NCI-H1694 treated with DMSO at 0.1 percent for 48 hours (cell line): ENCODE measurements around the gene SRRD.
"Not testable (repeated sequence)": the region's sequence is repeated elsewhere in the genome, so short reads cannot be mapped to it uniquely, and the experiment has no call there.

Source experiments
- DNase-seq: peaks from one replicate; lab custom pipeline; 2025; lab: John Stamatoyannopoulos, UW

Gene SRRD

DNA sequence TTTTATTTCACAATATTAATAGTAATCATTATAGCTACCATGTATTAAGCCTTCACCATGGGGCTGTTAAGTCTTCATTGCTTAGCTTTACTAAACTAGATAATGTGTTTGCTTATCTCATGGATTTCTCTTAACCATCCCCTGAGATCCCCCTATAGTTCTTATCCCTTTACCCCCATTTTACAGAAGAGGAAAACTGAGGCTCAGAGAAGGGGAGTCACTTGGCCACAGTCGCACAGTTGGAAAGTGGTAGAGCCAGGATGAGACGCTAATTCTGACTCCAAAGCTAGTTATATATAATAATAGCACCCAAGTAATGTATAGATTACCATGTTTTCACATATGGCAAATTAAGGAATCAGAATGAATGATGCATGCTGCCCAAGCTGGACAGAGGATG, 38.3 kb downstream of the SRRD start:
- DNase-seq = no peak

DNA sequence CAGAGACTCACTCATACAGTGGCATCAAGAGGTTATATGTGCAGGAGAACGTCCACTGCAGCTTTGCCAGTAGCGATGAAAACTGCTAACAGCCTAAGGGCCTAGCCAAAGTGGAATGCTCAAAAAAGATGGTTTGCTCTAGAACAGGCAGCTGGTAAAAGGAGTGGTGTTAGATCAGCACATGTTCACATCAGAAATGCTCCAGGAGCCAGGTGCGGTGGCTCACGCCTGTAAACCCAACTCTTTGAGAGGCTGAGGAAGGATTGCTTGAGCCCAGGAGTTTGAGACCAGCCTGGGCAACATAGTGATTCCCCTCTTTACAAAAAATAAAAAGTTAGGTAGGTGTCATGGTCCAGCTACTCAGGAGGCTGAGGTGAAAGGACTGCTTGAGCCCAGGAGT, 38.9 kb downstream of the SRRD start:
- DNase-seq = no peak

DNA sequence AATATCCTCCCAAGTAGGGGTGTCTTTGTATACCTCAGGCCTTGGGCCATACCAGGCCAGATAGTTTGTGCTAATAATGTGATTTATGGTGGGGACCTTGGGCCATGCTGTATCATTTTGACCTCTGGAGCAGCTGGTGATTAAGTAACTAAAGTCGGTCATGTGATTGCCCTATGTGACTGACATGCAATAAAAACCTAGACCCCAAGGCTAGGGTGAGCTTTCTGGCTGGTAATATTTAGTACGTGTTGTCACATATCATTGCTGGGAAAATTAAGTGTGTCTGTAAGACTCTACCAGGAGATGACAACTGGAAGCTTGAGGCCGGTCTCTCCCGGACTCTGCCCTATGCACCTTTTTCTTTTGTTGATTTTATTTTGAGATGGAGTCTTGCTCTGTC, 41.2 kb downstream of the SRRD start:
- DNase-seq = no peak

DNA sequence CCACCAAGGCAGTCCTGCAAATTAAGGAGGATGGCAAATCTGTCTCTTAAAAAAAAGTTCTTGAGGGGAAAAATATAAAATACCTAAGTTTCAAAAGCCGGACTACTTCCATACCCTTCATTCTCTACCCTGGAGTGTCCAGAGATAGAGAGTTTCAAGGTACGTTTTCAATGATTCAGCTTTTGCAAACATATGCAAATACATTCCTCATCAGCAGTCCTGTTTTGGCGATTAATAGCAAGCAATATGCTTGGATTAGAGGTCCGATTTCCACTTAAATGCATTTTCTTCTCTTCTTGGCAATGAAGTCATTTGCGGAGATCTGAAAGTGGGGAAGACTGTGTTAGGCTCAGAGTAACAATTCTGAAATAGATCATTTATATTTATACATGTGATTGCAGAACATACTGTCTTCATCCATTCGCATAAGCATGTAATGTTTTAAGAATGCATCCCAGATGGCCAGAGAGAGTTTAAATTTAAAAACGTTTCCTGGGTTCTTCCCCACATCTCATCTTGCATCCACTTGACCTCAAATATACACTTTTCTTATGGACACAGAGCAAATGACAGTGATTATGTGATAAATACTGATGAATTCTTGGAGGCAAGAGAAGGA, 42.4 kb downstream of the SRRD start:
- DNase-seq = no peak

DNA sequence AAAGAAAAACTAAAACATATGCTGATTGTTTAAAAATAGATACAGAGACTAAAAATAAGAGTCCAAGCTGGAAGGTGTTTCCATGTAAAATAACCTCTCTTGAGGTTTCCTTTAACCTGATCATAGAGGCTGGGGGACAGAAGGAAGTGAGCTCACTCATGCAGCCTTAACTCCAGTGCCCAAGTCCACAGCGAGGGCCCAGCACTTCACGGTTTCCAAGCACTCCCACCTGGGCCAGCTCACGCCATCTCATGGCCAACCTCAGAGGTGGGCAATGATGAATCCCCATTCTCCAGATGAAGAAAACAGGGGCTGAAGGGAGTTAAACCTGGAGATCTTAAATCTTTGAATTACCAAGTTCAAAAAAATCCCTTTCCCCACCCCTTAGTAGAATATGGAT, 43.5 kb downstream of the SRRD start:
- no peak for DNase-seq

DNA sequence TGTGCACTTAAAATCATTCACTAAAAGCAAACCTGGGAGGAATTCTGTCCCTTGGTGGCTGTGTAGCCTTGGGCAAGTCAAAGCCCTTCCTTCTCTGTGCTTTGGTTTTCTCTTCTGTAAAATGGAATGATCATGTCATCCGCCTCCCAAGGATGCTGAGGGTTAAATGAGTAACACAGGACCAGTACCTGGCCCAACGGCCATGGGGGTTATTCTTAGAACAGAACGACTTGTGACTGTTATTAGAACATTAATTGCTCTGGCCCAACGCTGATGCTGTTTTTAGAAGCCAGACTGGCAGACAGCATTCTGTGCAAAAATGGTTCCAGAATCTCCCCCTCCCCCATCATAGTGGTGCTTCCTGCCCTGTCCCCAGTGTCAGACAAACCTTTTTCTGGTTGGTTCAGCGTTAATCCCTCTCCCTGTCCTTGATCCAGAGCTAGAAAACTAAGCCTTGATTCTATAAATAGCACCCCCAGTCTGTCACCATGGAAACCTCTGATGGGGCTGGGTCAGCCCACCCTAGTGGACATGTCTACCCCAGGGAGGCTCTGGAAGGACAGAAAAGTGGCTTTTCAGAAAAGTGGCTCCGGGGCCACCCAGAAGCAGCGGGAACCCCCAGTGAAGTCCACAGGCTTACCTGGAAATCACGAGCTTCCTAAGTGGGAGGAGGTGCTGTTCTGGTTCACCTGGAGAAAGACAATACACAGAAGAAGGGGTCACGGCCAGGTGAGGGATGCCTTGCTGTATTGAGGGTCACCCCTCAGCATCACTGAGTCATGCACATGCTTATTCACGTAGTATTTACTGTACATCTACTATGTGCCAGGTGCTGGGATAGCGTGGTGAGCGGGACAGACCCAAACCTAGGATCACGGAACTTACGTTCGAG, 44.1 kb downstream of the SRRD start:
- DNase-seq = no peak

DNA sequence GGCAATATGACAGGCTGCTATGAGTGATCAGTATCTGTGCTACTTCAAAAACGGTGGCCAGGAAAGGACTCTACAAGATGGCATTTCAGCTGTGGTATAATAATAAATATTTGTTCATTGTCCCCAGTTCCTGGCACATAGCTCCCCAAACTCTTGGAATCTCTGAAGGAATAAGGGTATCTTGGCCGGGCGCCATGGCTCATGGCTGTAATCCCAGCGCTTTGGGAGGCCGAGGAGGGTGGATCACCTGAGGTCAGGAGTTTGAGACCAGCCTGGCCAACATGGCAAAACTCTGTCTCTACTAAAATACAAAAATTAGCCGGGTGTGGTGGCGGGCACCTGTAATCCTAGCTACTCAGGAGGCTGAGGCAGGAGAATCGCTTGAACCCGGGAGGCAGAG, 44.8 kb downstream of the SRRD start:
- DNase-seq = not testable (repeated sequence)

DNA sequence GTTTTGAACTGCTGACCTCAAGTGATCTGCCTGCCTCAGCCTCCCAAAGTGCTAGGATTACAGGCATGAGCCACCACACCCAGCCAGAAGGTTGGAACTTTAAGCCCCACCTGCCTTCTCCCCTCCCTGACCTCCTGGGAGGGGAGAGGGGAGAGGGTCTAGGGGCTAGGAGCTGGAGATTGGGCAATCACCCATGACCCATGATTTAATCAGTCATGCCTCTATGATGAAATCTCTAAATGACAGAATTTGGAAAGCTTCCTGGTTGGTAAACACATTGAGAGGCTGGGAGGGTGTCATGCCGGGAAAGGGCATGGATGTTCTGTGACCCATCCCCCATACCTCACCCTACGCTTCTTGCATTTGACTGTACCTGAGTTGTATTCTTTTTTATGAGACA, 45.7 kb downstream of the SRRD start:
- no peak for DNase-seq

DNA sequence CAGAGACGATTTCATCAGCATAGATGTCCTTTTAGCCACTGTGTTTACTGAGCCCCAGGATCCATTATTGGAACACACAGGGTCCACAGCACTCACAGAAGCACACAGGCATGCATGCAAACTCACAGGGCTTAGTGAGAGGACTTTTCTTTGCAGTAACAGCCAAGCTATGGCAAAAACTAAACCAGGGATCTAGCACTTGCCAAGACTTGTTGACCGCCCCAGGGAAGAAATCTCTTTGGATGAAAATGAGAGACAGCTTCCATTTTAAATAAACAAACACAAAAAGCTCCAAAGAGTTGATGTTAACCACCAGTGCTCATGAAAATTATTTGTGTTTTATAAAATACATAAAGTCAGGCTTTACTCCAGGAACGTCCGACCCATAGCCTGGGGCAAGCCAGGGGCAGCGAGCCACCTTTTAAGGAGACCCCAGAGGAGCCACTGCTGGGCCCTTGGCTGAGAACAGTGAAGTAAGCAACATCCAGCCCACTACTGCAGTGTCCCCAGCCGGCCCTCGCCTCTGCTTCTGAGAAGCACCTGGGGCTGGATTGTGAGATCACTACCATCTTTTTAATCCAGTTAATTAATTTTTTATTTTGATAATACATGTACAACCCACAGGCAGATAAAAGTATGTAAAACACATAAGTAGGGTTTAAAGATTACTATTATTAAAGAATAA, 50.6 kb downstream of the SRRD start:
- no peak for DNase-seq

DNA sequence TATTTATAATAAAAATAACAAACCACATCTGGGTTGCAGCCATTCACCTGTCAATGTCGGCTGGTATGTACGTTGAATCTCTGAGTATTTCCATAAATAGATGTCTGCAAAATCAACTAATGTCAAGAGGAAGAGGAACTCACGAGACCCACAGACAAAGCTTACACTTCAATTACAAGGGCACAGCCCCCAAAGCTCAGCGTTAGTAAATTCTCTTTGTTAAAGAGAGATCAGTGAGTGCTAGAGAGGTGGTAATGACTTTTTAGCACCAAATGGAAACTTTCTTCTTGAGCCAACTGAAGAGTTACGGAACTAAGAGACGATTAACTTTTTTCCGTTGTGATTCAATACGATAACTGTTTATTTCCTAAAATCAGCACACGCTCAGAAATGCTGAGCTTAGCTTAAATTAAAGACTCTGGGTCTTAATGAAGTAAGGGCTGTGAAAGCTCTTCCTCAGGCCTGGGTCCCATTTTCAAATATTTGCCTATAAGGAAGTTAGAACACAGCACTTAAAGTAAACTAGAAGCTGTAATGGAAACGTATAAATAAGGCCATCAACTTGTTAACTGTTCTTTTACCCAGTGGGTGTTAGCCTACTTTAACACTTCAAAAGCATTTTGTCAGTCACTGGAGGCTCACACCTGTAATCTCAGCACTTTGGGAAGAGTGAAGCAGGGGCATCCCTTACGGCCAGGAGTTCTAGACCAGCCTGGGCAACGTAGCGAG, 51.4 kb downstream of the SRRD start:
- DNase-seq = no peak

DNA sequence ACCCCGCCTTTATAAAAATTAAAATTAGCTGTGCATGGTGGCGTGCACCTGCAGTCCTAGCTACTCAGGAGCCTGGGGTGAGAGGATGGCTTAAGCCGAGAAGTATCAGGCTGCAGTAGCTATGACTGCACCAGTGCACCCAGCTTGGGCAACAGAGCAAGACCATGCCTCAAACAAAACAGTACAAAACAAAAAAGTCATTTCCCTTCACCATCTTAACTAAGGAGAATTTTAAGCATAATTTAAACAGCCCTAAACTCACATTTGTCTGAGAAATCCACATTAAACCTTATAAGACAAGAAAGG, 51.9 kb downstream of the SRRD start:
- DNase-seq = no peak

DNA sequence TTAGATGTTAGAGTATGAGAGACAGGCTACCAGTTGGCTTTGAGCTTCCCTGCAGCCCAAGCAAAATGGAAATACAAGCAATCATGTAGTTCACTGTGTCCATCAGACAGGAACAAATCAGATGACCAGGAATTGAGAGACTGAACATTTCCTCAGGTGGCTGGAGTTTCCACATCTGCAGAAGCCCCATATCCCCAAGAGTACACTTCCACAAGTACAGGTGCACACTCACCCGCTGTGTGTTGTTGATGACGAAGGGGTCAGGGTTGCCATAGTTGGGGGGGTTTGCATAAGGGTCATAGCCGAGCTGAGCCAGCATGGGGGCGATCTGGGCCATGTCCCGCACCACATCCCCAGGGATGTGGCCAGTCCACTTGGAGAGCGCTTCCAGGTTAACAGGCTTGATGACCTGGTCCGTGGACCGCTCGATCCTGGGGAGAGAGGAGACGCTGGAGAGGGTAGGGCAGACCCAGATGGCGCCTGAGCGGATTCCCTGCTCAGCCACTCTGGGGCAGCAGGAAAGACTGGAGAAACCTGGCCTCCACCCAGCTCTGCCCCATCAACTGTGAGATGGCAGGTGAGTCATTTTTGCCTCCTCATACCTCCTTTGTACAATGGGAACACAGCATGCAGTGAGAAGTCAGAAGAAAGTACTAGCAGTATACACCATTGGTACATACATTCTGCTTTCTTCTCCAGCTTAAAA, 52.5 kb downstream of the SRRD start:
- no peak for DNase-seq

DNA sequence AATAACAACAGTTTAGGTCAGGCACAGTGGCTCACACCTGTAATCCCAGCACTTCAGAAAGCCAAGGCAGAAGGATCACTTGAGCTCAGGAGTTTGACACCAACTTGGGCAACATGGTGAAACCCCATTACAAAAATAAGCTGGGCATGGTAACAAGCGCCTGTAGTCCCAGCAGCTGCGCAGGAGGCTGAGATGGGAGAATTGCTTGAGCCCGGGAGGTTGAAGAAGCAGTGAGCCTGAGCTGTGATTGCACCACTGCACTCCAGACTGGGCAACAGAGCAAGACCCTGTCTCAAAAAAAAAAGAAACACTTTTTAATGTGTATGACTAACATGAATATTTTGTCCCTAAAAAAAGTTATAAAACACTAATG, 53.1 kb downstream of the SRRD start:
- DNase-seq = no peak

DNA sequence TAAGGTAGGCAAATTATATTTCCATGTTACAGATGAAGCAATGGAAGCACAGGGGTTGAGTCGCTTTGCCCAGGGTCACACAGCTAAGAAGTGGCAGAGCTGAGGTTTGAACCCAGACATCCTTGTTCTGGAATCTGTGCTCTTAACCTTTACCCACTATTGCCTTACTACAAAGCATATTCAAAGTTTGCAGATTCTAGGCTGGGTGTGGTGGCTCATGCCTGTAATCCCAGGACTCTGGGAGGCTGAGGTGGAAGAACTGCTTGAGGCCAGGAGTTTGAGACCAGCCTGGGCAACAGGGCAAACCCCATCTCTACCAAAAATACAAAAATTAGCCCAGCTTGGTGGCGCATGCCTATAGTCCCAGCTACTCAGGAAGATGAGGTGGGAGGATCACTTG, 56.4 kb downstream of the SRRD start:
- DNase-seq = no peak

DNA sequence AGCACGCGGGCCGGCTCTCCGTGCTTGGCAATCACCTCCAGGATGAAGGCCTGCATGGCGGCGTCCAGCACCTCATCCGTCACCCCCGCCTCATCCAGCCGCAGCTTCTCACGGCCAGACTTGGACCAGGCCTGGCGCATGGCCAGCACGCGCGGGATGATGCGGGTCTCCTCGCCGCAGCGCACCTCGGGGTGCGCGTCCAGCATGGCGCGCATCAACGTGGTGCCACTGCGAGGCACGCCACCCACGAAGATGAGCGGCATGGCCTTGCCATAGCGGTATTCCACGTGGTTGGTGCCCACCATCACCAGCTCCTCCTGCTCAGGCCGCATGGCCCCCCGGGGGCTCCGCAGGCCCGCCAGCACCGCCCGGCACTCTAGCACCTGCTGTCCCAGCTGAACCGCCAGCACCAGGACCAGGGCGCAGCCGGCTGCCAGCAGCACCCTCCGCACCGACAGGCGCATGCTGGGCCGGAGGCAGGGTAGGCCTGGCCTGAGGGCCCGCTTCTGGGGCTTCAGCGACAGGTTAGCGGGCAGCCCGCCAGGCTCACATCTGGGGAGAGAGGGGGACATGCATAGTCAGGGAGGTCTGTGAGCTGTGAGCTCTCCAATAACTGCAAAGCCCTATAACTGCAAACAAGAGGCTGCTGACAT, 57.6 kb downstream of the SRRD start:
- DNase-seq = no peak

DNA sequence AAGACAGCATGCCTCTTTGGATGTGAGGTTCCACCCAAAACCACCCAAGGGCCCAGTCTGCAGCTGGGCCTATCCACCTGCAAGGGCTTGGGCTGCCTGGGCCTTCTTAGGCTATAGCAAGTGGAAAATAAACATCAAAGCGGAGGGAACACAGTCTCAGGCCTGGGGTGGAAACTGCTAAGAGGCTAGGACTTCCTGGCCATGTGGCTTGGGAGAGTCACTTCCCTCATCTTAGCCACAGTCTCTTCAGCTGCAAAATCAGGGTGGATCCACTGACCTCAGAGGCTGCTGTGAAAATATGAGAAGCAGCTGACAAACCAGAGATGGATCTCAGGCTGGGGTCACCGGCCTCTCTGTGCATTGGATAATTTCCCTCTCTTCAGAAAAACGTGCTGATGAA, 59.2 kb downstream of the SRRD start:
- no peak for DNase-seq
